Stimulated activated CD8-positive, alpha-beta memory T cell treated with anti-CD3 and anti-CD28 coated beads, Interleukin-15, amount 100 ng/mL, for 24 hours (primary cell): ENCODE data around the gene TSSK3.
"Not testable (repeated sequence)": the region's sequence is repeated elsewhere in the genome, so short reads cannot be mapped to it uniquely, and the experiment has no call there.

Experiments used
- DNase-seq: peaks from one replicate; pipeline ENCODE4 v3.0.0-alpha.2; 2020; ENCODE audit warnings: low read depth

The TSSK3 gene

DNA sequence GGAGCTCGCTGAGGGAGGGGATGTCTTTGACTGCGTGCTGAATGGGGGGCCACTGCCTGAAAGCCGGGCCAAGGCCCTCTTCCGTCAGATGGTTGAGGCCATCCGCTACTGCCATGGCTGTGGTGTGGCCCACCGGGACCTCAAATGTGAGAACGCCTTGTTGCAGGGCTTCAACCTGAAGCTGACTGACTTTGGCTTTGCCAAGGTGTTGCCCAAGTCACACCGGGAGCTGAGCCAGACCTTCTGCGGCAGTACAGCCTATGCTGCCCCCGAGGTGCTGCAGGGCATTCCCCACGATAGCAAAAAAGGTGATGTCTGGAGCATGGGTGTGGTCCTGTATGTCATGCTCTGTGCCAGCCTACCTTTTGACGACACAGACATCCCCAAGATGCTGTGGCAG, 1.4 kb downstream of the TSSK3 start:
- no peak for DNase-seq

DNA sequence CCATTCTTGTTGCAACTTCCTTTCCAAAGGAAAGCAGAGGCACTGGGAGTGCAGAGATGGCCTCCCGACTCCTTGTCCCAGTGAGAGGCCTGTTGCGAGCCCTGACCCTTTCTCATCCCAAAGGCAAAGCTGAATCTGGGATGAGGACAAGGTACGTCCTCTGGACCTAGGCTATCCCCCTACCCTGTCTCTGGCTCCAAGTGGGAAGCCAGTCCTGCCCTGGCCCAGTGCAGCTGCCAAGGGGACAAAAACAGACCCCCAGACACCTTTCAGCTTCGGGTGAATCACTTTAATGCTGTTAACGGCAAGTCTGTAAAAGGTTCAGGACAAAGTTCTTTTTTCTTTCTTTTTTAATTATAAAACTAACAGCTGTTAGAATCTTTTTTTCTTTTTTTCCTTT, 2.5 kb downstream of the TSSK3 start:
- DNase-seq, result no peak

DNA sequence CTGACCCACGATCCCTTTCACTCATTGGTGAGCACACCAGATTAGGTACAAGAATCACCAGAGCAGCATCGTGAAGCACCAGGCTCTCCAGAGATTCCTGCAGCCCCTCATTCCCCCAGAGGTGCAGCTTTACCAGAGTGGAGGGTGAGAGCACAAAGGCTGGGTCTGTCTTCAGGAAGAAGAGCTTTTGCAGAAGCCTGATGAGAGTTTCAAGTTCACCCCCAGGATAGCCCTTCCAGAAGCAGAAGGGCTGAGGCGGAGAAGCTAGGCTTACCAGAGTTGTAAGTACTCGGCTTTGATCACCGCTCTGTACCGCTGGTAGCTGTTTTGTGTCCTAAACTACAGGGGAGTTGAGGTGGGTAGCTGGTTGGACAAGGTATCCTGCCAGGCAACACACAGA, 3.1 kb downstream of the TSSK3 start:
- no peak for DNase-seq

DNA sequence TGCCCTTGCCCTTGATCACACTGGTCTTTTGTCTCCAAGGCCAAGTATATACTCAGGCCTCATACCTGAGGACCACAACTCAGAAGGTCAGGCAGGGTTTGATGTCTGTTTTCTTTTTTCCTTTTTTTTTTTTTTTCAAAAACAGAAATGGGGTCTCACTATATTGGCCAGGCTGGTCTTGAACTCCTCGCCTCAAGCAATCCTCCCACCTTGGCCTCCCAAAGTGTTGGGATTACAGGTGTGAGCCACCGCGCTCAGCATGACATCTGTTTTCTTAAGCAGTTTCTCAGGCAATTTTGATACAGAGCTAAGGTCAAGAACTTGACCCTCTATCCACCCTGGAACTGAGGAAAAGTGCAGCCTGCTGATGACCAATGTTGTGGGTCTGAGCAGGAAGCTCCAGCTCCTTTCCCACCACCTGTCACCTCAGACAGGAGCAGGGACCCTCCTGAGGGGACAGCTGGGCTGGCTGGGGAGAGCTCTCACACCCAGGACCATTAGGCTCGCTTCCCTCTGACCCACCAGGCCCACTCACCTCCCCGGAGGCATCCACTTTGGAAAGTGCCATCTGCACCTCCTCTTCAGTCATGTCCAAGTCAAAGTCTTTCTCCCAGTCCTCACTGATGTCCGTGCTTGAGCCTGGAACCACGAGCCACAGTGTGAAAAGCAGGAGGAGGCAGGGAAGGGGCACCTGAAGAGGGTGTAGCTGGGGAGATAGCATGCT, 5.7 kb downstream of the TSSK3 start:
- DNase-seq, result no peak

DNA sequence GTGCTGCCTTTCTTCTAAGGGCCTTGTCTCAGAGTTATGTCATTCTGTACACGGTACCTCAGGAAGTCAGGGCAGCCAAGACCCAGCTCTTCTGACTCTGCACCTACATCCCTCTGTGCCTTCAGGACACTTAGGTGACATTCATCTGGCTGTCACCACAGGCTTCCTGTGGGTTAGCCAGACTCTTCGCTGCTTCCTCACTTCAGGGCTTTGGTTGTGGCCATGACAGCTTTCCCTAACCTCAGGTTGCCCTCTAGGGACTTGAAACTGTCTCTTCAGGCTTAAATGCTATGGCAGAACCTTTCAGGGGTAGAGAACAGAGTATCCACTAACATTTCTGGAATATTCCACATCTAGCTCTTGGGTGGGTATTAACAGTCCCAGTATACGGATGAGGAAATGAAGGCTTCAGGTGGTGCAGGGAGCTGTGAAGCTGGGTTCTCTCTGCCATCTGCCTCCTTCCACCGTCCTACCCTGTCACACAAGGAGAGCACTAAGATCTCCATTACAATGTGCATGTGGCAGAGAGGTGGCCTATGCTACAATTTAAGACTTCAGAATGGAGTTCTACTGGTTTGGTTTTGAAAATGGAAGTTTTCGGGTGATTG, 9.9 kb downstream of the TSSK3 start:
- DNase-seq, result no peak

DNA sequence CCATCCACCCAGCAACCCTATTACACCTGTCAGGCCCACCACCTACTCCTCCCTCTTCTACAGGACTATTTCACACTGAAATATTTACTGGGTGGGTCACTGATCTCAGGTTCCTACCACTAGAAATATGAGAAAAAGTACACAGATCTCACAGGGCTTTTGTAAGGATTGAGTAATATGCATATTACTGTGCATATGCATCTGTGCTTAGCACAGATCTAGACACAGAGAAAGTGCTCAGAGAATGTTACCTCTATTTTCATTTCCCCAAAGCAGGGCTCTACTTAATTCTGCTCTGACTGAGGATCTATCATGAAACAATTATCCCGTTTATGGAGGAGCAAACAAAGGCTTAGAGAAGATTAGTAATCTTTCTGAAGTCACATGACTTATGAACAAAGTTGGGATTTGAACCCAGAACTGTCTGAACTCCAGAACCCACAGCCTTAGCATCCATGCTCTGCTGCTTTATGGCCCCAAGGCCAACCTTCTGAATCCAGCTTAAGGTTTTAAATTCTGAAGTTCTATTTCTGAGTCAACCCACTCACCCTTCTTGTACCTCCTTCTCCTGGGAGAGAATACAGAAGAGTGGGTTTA, 11.8 kb downstream of the TSSK3 start:
- no peak for DNase-seq

DNA sequence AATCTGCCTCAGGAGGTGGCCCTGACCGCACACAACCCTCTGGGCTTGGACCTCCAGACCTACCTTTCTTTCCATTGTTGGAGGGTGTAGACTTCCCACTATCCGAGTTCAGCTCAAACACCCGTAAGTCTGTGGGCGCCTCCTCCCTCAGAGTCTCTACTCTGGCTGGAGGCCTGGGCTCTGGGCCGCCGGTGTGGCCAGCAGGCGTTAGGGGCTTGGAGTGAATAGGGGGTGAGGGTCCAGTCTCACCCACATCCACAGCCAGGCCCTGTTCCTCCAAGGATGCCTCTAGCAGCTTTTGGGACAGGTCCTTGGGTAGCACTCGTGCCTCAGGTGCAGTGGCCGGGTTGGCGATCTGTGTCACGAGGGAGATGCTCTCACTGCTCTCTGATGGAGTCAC, 13.9 kb downstream of the TSSK3 start:
- DNase-seq, result no peak

DNA sequence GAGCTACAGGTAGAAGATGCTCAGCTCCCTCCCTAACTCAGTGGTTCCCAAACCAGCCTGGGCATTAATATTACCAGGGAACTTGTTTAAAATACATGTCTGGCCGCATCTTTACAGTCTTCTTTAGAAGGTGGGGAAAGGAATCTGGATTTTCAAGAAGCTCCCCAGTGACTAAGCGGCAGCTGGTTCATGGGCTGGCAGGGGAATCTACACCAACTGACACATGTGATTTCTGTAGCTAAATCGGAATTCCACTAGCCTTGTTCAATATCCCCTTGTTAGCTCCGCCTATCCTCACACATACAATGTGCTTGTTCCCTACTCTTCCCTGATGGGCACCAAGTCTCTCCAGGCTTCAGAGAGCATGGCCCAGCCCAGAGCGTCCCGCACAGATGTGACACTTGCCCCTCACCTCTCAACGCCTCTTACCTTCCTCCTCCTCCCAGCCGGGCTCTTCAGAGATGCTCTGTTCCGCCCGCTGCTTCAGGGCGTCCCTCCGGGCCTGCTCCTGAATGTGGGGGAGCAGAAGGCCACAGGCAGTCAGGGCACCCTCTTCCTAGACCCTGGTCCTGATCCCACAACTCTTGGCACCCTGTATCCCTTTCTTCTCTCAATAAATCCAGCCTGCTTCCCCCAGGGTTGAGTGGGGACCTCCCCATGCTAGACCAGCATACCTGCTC, 15.3 kb downstream of the TSSK3 start:
- DNase-seq, result no peak

DNA sequence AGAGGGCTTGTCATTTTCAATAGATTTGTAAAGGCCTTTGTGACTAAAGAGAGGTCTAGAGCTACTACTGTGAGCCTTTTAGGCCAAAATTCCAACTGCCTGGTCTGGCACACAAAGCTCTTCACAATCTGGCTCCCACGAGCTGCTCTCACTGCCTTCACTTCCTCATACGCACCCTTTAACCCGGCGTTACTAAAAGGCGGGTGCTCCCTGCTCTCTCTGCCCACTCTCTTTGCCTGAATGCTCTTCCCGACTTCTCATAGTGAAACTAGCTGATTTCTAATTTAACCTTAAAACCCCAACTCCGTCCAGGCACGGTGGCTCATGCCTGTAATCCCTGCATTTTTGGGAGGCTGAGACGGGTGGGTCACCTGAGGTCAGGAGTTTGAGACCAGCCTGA, 17.7 kb downstream of the TSSK3 start:
- DNase-seq, result no peak

DNA sequence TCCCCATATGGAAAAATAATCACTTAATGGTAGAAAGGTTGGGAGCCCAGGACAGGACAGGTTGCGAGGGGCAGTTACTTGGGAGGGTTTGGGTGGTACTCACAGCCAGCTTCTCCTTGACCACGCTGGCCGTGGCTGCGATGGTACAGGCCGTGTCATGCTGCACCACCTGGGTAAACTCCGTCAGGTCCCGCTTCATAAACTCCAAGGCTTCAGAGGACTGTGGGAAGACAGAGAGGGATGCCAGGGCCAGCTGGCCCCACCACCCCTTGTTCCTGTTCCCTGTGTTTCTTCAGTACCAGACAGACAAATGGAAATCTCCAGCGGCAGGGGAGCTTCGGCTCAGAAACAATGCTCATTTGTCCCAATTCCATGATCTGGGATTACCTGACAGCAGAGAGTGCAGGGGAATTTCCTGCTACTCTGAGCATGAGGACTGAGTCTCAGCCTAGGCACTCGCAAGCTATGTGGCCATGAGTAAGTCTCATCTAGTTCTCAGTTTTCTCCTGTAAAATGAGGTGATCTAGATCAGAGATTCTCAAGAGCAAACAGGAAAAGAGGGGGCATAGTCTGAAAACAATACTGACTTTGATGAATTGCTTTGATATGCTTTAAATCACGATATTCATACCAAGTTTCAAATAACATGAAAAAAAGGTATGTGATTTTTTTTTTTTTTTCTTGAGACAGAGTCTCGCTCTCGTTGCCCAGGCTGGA, 24.5 kb downstream of the TSSK3 start:
- no peak for DNase-seq

DNA sequence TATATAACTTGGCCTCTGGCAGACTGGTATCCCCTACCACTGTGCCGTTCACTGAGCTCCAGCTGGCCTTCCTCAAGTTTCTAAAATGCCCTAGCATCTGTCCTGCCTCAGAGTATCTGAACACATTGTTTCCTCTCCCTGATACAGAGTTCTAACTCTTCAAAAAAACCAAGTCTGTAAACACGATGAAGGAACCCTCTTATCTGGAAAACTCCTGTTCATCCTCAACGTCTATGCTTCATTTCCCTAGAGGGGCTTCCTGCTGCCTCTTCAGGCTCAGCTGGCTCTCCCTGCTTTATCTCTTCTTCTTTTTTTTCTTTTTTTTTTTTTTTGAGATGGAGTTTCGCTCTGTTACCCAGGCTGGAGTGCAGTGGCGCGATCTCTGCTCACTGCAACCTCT, 26.3 kb downstream of the TSSK3 start:
- DNase-seq, result no peak

DNA sequence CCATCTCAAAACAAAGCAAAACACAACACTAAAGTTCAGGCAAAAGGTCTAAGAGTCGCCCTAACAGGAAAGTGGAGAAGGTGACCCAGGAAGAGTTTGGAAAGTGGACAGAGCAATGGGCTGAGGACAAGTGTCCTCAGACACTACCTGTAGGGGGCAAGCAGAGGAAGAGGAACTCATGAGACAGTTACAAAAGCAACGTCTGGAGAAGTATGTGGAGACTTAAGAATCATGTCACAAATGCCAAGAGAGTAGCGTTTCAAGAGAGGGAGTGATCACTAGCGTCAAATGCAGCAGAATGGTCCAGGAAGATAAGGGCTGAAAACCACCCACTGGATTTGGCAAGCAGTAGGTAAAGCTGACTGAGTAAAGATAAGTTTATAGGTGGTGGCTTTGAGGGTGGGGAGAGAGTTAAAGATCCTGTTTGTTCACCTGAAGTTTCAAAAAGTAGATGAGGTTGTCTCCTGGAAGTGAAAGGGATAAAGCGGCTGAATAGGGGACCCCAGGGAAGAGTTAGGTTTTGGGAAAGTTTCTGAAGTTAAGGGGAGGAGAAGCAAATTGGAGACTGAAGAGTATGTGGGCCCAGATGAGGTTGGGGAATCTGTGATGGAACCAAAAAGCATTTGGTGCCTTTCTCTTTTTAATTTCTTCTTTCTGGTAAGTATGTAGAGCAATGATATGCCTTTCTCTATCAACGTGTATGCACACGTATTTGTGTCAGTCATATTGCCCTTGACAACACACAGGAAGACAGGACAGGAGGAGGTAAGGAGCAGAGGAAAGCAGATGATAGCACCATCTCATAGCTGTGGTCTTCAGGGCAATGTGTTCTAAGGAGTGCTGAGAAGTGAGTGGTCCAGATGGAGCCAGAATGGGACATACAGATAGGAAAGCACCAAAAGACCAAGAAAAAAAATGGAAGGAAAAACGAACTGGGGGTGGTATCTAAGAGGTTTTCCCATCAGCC, 28.8 kb downstream of the TSSK3 start:
- DNase-seq, result no peak

DNA sequence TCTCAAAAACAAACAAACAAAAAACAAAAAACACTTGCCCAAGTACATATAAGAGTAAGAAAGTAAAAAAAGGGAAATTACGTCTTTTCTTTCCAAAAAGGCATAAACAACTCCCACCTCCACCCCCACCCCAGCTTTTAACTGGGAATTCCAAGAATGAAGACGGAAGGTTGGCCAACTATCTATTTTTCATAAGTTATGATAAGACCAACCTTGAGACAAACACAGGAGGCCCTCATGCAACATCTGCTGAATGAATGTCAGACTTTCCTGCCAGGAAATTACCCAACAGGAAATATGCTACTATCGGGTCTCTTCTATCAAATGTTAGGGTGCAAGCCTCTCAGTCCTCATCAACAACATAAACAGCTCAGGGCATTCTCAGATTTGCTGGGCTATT, 30.0 kb downstream of the TSSK3 start:
- DNase-seq, result no peak

DNA sequence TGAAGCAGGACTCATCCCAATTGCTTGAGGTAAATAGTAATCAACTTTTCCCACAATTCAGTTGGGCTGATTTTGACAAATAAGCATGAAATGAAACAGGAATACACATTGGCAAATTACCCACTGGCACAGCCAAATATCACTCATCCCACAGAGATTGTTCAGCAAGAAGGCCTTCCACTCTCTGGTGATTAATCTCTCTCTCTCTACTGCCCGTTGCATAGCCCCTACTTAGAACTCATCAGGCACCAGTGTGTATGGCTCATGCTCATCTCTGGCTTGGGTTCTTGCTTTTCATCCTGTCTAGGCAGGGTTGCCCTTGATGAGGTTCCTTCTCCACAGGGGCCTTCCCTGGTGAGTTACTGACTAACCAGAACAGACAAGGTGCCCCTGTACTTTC, 30.8 kb downstream of the TSSK3 start:
- no peak for DNase-seq

DNA sequence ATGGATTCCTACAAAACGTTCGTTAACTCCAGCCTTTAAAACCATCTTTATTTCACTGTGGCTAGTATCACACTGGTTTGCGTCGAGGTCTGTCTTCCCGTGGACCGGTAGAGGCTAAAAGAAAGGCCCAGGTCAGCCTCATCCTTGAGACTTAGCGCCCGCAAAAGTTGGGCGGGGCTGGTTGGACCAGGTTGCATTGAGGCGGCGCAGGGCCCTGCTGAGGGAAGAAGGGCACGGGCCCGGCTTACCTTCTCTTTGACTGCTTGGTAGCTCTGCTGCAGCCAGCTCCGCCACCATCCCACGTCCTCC, 31.4 kb downstream of the TSSK3 start:
- peak; percentile 1 for DNase-seq

DNA sequence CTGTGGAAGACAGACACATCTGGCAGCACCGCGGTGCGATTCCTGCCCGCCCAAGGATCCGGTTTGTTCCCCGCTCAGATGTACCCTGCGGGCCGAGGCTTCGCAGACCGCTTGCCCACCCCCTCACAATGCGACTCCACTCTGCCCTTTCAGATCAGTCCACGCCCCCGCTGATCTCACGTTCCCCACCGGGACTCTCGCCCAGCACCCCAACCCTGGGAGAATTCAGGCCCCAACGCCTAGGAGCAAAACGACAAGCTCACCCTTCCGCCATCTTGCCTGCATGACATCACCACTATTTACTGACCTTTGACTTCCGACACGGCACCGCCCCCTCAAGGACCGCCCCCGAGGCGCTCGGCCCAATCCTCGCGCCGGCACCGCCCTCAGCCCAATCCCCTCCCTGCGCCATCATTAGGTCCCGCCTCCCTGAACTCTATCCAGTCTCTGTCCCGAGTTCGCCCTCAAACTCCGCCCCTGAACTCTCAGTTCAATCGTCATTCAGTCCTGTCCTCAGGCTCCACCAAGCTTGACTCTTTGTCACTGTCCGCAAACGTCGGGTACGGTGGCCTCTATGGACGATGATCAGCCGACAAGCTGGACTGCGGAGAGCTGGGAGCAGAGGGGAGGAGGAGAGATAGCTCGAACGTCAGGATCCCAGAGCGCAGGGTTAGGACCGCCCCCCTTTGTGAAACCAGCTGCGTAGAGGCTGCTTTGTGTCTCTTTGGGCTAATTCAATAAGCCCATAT, 32.0 kb downstream of the TSSK3 start, which contains the start of gene BSDC1:
Gene BSDC1, minus strand, starts transcription at position 301 of the 749 bp plus-strand sequence. Its CDS starts 27 bp downstream, at position 274.
- DNase-seq, result peak; percentile 91

DNA sequence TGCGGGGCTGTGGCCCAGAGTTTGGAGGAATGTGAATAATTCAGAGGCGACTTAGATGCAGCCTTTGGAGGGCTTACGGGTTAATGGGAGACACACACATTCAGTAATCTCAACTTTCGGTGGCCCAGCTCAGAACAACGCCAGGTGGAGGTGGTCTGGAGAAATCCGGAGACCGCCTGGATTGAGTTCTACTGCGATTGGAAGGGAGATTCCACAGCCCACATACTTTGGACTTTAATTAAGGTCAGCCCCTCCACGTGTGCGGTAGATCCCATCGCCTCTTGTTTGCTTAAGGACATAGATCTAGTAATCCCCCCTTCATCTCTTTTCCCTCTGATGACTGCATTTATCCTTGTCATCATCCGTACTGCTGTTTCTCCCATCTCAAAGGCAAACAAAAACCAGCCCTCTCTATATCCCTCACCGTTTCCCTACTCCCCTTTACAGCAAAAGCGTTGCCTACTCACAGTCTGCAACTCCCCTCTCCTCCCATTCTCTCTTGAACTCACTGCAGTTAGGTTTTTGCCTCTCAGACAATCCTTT, 32.6 kb downstream of the TSSK3 start:
- DNase-seq, result no peak

DNA sequence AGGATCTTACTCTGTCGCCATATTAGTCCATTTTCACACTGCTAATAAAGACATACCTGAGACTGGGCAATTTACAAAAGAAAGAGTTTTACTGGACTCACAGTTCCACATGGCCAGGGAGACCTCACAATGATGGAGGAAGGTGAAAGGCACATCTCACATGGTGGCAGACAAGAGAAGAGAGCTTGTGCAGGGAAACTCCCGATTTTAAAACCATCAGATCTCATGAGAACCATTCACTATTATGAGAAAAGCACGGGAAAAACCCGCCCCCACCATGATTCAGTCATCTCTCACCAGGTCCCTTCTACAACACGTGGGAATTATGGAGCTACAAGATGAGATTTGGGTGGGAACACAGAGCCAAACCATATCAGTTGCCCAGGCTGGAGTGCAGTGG, 34.2 kb downstream of the TSSK3 start:
- DNase-seq, result not testable (repeated sequence)

DNA sequence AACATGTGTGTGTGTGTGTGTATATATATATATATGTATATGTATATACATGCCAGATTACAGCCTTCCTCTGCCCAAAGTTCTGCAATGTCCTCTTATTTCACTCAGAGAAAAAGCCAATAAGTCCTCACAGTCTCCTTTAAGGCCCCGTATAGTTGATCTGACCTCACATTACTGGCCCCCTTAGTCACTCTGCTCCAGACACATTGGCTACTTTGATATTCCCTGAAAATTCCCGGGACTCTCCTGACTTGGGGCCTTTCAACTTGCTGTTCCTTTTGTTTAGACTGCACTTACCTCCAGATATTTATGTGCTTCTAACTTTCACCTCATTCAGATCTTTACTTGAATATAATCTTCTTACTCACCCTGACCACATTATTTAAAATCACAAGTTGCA, 36.1 kb downstream of the TSSK3 start:
- DNase-seq, result no peak

DNA sequence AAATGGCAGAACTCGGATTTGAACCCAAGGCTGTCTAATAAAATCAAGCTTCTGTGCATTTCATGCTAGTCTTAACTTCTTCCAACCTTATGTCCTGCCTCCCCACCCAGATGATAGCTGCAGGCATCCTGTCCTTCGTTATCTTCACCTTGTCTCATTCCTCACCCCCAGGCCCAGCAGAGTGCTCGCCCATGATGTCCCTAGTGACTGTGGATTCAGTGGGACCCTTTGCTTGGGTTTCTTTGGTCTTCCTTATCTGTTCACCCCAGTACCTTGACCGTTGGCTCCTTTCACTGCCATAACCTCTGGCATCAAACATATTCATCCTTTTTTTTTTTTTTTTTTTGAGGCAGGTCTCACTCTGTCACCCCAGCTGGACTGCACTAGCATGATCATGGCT, 37.5 kb downstream of the TSSK3 start:
- no peak for DNase-seq
